Measurements from ENCODE around the gene USO1. TPM values are rescaled to one million over a fixed set of nuclear protein-coding genes. Genes with fewer than 3 reads are reported as not detected.

Gene USO1
- total and polyA plus RNA-seq, 9 of the 15 experiments (the other 6 are each of a cell fraction or from before 2014, with no cell fraction given), result 19.3 to 97.8 (median 48.5) TPM

GRCh38 chr4:75823812-75824211 lies 99.4 kb downstream of the USO1 start:
- TF ChIP-seq ZNF740 (CRISPR knock-in tag; IDR thresholded peaks at IDR 0.05) (no peak), ZNF740 (tag; IDR thresholded peaks at IDR 0.05) (no peak), NFE2 (IDR thresholded peaks at IDR 0.05; ENCODE audit: low read depth) (0 out of 2 replicates have a peak, but pooled peaks have one; percentile 1)
- H3K27ac ChIP-seq (ENCODE audit: extremely low read depth, low read depth, low read length), result no peak overlapping the region
- no peak overlapping the region for H3K9ac ChIP-seq (ENCODE audit: insufficient read depth in 1 of 2, low read depth in 2 of 2, low read length in 2 of 2)
- no peak overlapping the region for H2AFZ ChIP-seq (ENCODE audit: low read depth, low read length)
- no peaks in the 10 kb centered on the region for H3K36me3 ChIP-seq (ENCODE audit: control insufficient read depth, insufficient read depth, low read length)
- H3K4me1 ChIP-seq (replicated peaks in 1 of 2; ENCODE audit: control insufficient read depth in 2 of 2, insufficient read depth in 2 of 2, low read length in 2 of 2), result no peaks in the 10 kb centered on the region
- BruUV-seq (replicated peaks), result no TSS peak
- intact Hi-C loops (cut with micrococcal nuclease), result no loop called here
- H3K79me2 ChIP-seq (ENCODE audit: control insufficient read depth, insufficient read depth, low read length), result no peaks in the 10 kb centered on the region
- WGBS (ENCODE audit: insufficient coverage, low coverage, missing lambda C conversion rate), result 8% methylated on average over 2 of the region's 2 CpGs
- in situ Hi-C loops (cut with MboI), result no loop called here
- no peaks in the 10 kb centered on the region for H3K27me3 ChIP-seq (ENCODE audit: control insufficient read depth in 2 of 2, insufficient read depth in 2 of 2, low read length in 2 of 2)
- peaks cover 3% of the 10 kb centered on the region for H3K9me1 ChIP-seq (ENCODE audit: control insufficient read depth, insufficient read depth, low read length)
- H4K20me1 ChIP-seq (replicated peaks; ENCODE audit: control insufficient read depth, insufficient read depth, low read length), result no peaks in the 10 kb centered on the region
- POLR2A ChIA-PET, result interaction anchor here (0.6 kb wide), 1 partner anchor 68 kb away, joined by 4 read pairs; no protein-coding TSS in a partner anchor
- no peak overlapping the region for H3K4me3 ChIP-seq
- no peak overlapping the region for H3K4me2 ChIP-seq (ENCODE audit: insufficient read depth, low read length)
- H3K9me3 ChIP-seq (replicated peaks; ENCODE audit: control insufficient read depth, insufficient read depth, low read depth, low read length), result no peaks in the 10 kb centered on the region
- peak; percentile 52; the same call in 2 of the 3 replicates for ATAC-seq
- DNase-seq (ENCODE audit: extremely low read depth in 1 of 4, low spot score in 3 of 4), result no peak
- CTCF ChIA-PET (ENCODE audit: low intra/inter-chr PET ratio), result no interaction called here
- FAIRE-seq, result peak; percentile 32

- CTCF ChIA-PET (ENCODE audit: low intra/inter-chr PET ratio), result no interaction called here
- no peaks in the 10 kb centered on the region for H3K79me2 ChIP-seq (ENCODE audit: control insufficient read depth, insufficient read depth, low read length)
- no peak overlapping the region for H3K4me2 ChIP-seq (ENCODE audit: insufficient read depth, low read length)
- H4K20me1 ChIP-seq (replicated peaks; ENCODE audit: control insufficient read depth, insufficient read depth, low read length), result no peaks in the 10 kb centered on the region
- no peak overlapping the region for H3K4me3 ChIP-seq
- no peaks in the 10 kb centered on the region for H3K36me3 ChIP-seq (ENCODE audit: control insufficient read depth, insufficient read depth, low read length)
- no peak overlapping the region for H2AFZ ChIP-seq (ENCODE audit: low read depth, low read length)
- BruUV-seq (replicated peaks), result no TSS peak
- FAIRE-seq (no peak), DNase-seq (ENCODE audit: extremely low read depth in 1 of 4, low spot score in 3 of 4) (no peak), ATAC-seq (no peak)
- 6% methylated on average over 1 of the region's 1 CpG for WGBS (ENCODE audit: insufficient coverage, low coverage, missing lambda C conversion rate)
- H3K9me1 ChIP-seq (ENCODE audit: control insufficient read depth, insufficient read depth, low read length), result no peaks in the 10 kb centered on the region
- intact Hi-C loops (cut with micrococcal nuclease) (no loop called here), in situ Hi-C loops (cut with MboI) (no loop called here)
- H3K27me3 ChIP-seq (ENCODE audit: control insufficient read depth in 2 of 2, insufficient read depth in 2 of 2, low read length in 2 of 2), result no peaks in the 10 kb centered on the region
- H3K9ac ChIP-seq (ENCODE audit: insufficient read depth in 1 of 2, low read depth in 2 of 2, low read length in 2 of 2), result no peak overlapping the region
- no peaks in the 10 kb centered on the region; the same call in 1 of the 2 replicates for H3K9me3 ChIP-seq (replicated peaks; ENCODE audit: control insufficient read depth, insufficient read depth, low read depth, low read length)
- no peaks in the 10 kb centered on the region for H3K4me1 ChIP-seq (replicated peaks in 1 of 2; ENCODE audit: control insufficient read depth in 2 of 2, insufficient read depth in 2 of 2, low read length in 2 of 2)
- POLR2A ChIA-PET, result no interaction called here
- no peak overlapping the region for H3K27ac ChIP-seq (ENCODE audit: extremely low read depth, low read depth, low read length)
- TF ChIP-seq SMARCC2 (IDR thresholded peaks at IDR 0.05; ENCODE audit: low read depth) (no peak), CGGBP1 (CRISPR knock-in tag; IDR thresholded peaks at IDR 0.05) (no peak)
Observed at GRCh38 chr4:75830906-75831305, 106.5 kb downstream of the USO1 start.
